SJCRH30 (cell line): ENCODE data around the gene SPARC. TPM values are rescaled to one million over a fixed set of nuclear protein-coding genes. Genes with fewer than 3 reads are reported as not detected.
"Not testable (repeated sequence)": the region's sequence is repeated elsewhere in the genome, so short reads cannot be mapped to it uniquely, and the experiment has no call there.

Source experiments
- DNase-seq, 2 experiments: peaks; one replicate each; pipeline ENCODE4 v3.0.0-alpha.2; 2015 to 2020
- H3K27ac ChIP-seq: fragments of 250-450 bp; sonication (Bioruptor Pico); 2 replicates; pipeline ENCODE4 v1.5.1; 2020; ENCODE audit warnings: mild to moderate bottlenecking, moderate library complexity
- H3K27me3 ChIP-seq: fragments of 250-450 bp; sonication (Bioruptor Pico); 2 replicates; pipeline ENCODE4 v1.5.1; 2020; ENCODE audit warnings: mild to moderate bottlenecking, moderate library complexity
- H3K36me3 ChIP-seq: fragments of 250-450 bp; sonication (Bioruptor Pico); 2 replicates; pipeline ENCODE4 v1.5.1; 2020; ENCODE audit warnings: mild to moderate bottlenecking, moderate library complexity
- H3K4me1 ChIP-seq: fragments of 250-450 bp; sonication (Bioruptor Pico); 2 replicates; pipeline ENCODE4 v1.5.1; 2020; ENCODE audit warnings: mild to moderate bottlenecking, moderate library complexity
- H3K4me3 ChIP-seq: fragments of 250-450 bp; sonication (Bioruptor Pico); 2 replicates; pipeline ENCODE4 v1.5.1; 2020; ENCODE audit warnings: mild to moderate bottlenecking, moderate library complexity
- H3K9me3 ChIP-seq: fragments of 250-450 bp; sonication (Bioruptor Pico); replicated peaks from 2 replicates; pipeline ENCODE4 v1.5.1; 2020; ENCODE audit warnings: mild to moderate bottlenecking, moderate library complexity
- total RNA-seq: library from RNA; depleted of rRNA; stranded (reverse); fragments of >200 nt; shearing (Covaris generic); gene quantifications from 2 replicates; pipeline ENCODE4 v1.2.3, GENCODE V29; 2014

The SPARC gene
- total RNA-seq, 1 experiment from 2014 or later: 1,265 TPM

GRCh38 chr5:151717416-151717815, 30.7 kb upstream of the SPARC start:
- Histone ChIP-seq H3K4me1 (no peaks in the 10 kb centered on the region), H3K27ac (no peak overlapping the region)

GRCh38 chr5:151709109-151709735, 22.5 kb upstream of the SPARC start:
- Histone ChIP-seq H3K9me3 (no peaks in the 10 kb centered on the region), H3K4me1 (peaks cover 18% of the 10 kb centered on the region), H3K27ac (no peak overlapping the region), H3K27me3 (no peaks in the 10 kb centered on the region), H3K36me3 (no peaks in the 10 kb centered on the region), H3K4me3 (no peak overlapping the region)
- no peak for DNase-seq

More at GRCh38 chr5:151717416-151717815, 30.7 kb upstream of the SPARC start:
- Histone ChIP-seq H3K36me3 (no peaks in the 10 kb centered on the region), H3K27me3 (no peaks in the 10 kb centered on the region), H3K4me3 (no peak overlapping the region), H3K9me3 (no peaks in the 10 kb centered on the region)
- DNase-seq: no peak

- DNase-seq: peak in 1 of 2 experiments; percentile 32
Measured at GRCh38 chr5:151708126-151708525, 21.4 kb upstream of the SPARC start.

GRCh38 chr5:151707567-151707966, 20.9 kb upstream of the SPARC start:
- Histone ChIP-seq H3K27me3 (no peaks in the 10 kb centered on the region), H3K4me3 (no peak overlapping the region), H3K4me1 (peaks cover 31% of the 10 kb centered on the region), H3K9me3 (no peaks in the 10 kb centered on the region), H3K27ac (peak overlapping the region; percentile 79), H3K36me3 (no peaks in the 10 kb centered on the region)
- DNase-seq: peak; percentile 88 to 95

More at GRCh38 chr5:151708126-151708525, 21.4 kb upstream of the SPARC start:
- Histone ChIP-seq H3K9me3 (no peaks in the 10 kb centered on the region), H3K36me3 (no peaks in the 10 kb centered on the region), H3K4me1 (peaks cover 26% of the 10 kb centered on the region), H3K27ac (peak overlapping the region; percentile 79), H3K27me3 (no peaks in the 10 kb centered on the region), H3K4me3 (no peak overlapping the region)

GRCh38 chr5:151706906-151707305, 20.2 kb upstream of the SPARC start:
- peak overlapping the region; percentile 79 for H3K27ac ChIP-seq
- H3K27me3 ChIP-seq: no peaks in the 10 kb centered on the region
- DNase-seq: no peak
- H3K36me3 ChIP-seq: no peaks in the 10 kb centered on the region
- peaks cover 34% of the 10 kb centered on the region for H3K4me1 ChIP-seq
- no peaks in the 10 kb centered on the region for H3K9me3 ChIP-seq
- H3K4me3 ChIP-seq: no peak overlapping the region

- Histone ChIP-seq H3K27ac (no peak overlapping the region), H3K9me3 (no peaks in the 10 kb centered on the region), H3K4me3 (no peak overlapping the region), H3K27me3 (no peaks in the 10 kb centered on the region), H3K4me1 (peaks cover 41% of the 10 kb centered on the region), H3K36me3 (no peaks in the 10 kb centered on the region)
- DNase-seq: no peak
Measured at GRCh38 chr5:151703780-151704179, 17.1 kb upstream of the SPARC start.

- peak; percentile 57 to 80 for DNase-seq
- Histone ChIP-seq H3K27me3 (no peaks in the 10 kb centered on the region), H3K27ac (no peak overlapping the region), H3K4me3 (no peak overlapping the region), H3K36me3 (no peaks in the 10 kb centered on the region), H3K9me3 (no peaks in the 10 kb centered on the region), H3K4me1 (peaks cover 39% of the 10 kb centered on the region)
Measured at GRCh38 chr5:151703227-151703626, 16.5 kb upstream of the SPARC start.

- peaks cover 32% of the 10 kb centered on the region for H3K4me1 ChIP-seq
- no peaks in the 10 kb centered on the region for H3K27me3 ChIP-seq
- H3K4me3 ChIP-seq: no peak overlapping the region
- no peaks in the 10 kb centered on the region for H3K9me3 ChIP-seq
- no peaks in the 10 kb centered on the region for H3K36me3 ChIP-seq
- no peak overlapping the region for H3K27ac ChIP-seq
- no peak for DNase-seq
Measured at GRCh38 chr5:151700820-151701219, 14.1 kb upstream of the SPARC start.

GRCh38 chr5:151700296-151700695, 13.6 kb upstream of the SPARC start:
- Histone ChIP-seq H3K27me3 (no peaks in the 10 kb centered on the region), H3K4me1 (peaks cover 37% of the 10 kb centered on the region), H3K9me3 (no peaks in the 10 kb centered on the region), H3K36me3 (no peaks in the 10 kb centered on the region), H3K27ac (no peak overlapping the region), H3K4me3 (no peak overlapping the region)
- DNase-seq: no peak

- no peaks in the 10 kb centered on the region for H3K27me3 ChIP-seq
- peaks cover 45% of the 10 kb centered on the region for H3K4me1 ChIP-seq
- peak overlapping the region; percentile 76 for H3K27ac ChIP-seq
- no peaks in the 10 kb centered on the region for H3K9me3 ChIP-seq
- H3K36me3 ChIP-seq: no peaks in the 10 kb centered on the region
- peak; percentile 90 to 91 for DNase-seq
- H3K4me3 ChIP-seq: no peak overlapping the region
Measured at GRCh38 chr5:151699071-151699901, 12.6 kb upstream of the SPARC start.

GRCh38 chr5:151698081-151698480, 11.4 kb upstream of the SPARC start:
- not testable (repeated sequence) for H3K27ac ChIP-seq, H3K36me3 ChIP-seq, H3K4me3 ChIP-seq, H3K27me3 ChIP-seq, H3K9me3 ChIP-seq, DNase-seq
- peaks cover 48% of the 10 kb centered on the region for H3K4me1 ChIP-seq

- DNase-seq: peak; percentile 65 to 78
- Histone ChIP-seq H3K4me1 (peaks cover 48% of the 10 kb centered on the region), H3K27ac (peak overlapping the region; percentile 73), H3K9me3 (no peaks in the 10 kb centered on the region), H3K4me3 (peak overlapping the region; percentile 51), H3K36me3 (no peaks in the 10 kb centered on the region), H3K27me3 (no peaks in the 10 kb centered on the region)
Measured at GRCh38 chr5:151697452-151697851, 10.7 kb upstream of the SPARC start.

- peak overlapping the region; percentile 73 for H3K27ac ChIP-seq
- no peaks in the 10 kb centered on the region for H3K27me3 ChIP-seq
- DNase-seq: peak; percentile 73 to 79
- no peaks in the 10 kb centered on the region for H3K36me3 ChIP-seq
- H3K9me3 ChIP-seq: no peaks in the 10 kb centered on the region
- H3K4me3 ChIP-seq: peak overlapping the region; percentile 51
- H3K4me1 ChIP-seq: peaks cover 50% of the 10 kb centered on the region
Measured at GRCh38 chr5:151696470-151697061, 9.9 kb upstream of the SPARC start.

- Histone ChIP-seq H3K4me1 (peaks cover 50% of the 10 kb centered on the region), H3K27ac (peak overlapping the region; percentile 73; the same call in 1 of the 2 replicates), H3K27me3 (no peaks in the 10 kb centered on the region), H3K9me3 (no peaks in the 10 kb centered on the region), H3K36me3 (no peaks in the 10 kb centered on the region), H3K4me3 (no peak overlapping the region)
- no peak for DNase-seq
Measured at GRCh38 chr5:151695464-151695863, 8.7 kb upstream of the SPARC start.

- Histone ChIP-seq H3K4me1 (peaks cover 45% of the 10 kb centered on the region), H3K4me3 (no peak overlapping the region), H3K27ac (peak overlapping the region; percentile 71), H3K36me3 (no peaks in the 10 kb centered on the region), H3K27me3 (no peaks in the 10 kb centered on the region), H3K9me3 (no peaks in the 10 kb centered on the region)
- peak; percentile 77 to 92 for DNase-seq
Measured at GRCh38 chr5:151694035-151694485, 7.3 kb upstream of the SPARC start.
